ENCODE measurements around the gene GPR143. TPM values are rescaled to one million over a fixed set of nuclear protein-coding genes. Genes with fewer than 3 reads are reported as not detected.

Gene GPR143
- total RNA-seq, 1 donor from 2014 or later = not detected

DNA sequence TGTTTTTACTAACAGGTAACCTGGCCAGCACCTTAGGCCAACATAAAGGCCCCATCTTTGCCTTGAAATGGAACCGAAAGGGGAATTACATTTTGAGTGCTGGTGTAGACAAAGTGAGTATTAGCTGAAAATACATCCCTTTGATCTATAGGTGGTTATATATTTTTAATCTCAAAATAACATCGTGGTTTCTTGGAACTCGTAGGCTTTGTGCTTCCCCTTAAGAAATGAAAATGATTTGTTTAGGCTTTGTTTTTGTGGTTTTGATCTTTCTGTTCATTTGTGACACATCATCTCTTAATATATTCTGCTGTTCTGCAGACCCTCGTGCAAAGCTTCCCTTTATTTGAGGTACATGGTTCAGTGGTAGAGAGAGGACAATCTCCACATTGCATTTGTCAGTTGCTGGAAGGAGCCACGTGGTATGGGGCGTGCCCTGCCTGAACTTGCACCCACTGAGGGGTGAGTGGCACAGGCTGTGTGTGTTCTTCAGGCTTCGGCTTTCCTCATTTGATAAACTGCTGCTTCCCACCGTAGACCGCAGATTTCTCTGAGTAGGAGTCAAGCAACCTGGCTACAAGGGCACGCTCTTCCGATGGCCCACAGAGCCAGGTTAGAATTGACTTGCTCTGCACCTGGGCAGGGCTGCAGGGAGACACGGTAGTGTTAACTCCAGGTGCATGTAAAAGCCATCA lies 72.2 kb downstream of the GPR143 start:
- Mint-ChIP-seq H3K27ac (no peak overlapping the region), H3K27me3 (ENCODE audit: insufficient read depth) (no peaks in the 10 kb centered on the region), H3K4me1 (ENCODE audit: low read depth) (no peaks in the 10 kb centered on the region), H3K36me3 (ENCODE audit: low read depth) (peaks cover 29% of the 10 kb centered on the region), H3K4me3 (no peak overlapping the region), H3K9me3 (no peaks in the 10 kb centered on the region)
- DNase-seq (ENCODE audit: low spot score) = no peak
- intact Hi-C loops (cut with micrococcal nuclease) = no loop called here

DNA sequence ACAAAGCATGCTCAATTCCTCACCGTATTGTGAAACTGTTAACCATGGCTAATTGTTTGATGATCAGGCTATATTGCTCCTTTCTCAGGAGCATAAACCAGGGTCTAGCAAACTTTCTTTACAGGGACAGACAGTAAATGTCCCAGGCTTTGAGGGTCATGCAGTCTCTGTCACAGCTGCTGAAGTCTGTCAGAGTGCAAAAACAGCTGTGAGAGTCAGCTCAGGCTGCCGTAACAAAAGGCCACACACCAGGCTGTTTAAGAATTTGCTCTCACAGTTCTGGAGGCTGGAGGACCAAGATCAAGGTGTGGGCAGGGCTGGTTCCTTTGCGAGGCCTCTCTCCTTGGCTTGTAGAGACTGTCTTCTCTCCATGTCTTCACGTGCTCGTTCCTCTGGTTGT lies 75.6 kb downstream of the GPR143 start:
- Mint-ChIP-seq H3K4me1 (ENCODE audit: low read depth) (no peaks in the 10 kb centered on the region), H3K27me3 (ENCODE audit: insufficient read depth) (no peaks in the 10 kb centered on the region), H3K4me3 (no peak overlapping the region), H3K27ac (no peak overlapping the region), H3K36me3 (ENCODE audit: low read depth) (peaks cover 30% of the 10 kb centered on the region), H3K9me3 (no peaks in the 10 kb centered on the region)
- intact Hi-C loops (cut with micrococcal nuclease) = no loop called here
- no peak for DNase-seq (ENCODE audit: low spot score)

DNA sequence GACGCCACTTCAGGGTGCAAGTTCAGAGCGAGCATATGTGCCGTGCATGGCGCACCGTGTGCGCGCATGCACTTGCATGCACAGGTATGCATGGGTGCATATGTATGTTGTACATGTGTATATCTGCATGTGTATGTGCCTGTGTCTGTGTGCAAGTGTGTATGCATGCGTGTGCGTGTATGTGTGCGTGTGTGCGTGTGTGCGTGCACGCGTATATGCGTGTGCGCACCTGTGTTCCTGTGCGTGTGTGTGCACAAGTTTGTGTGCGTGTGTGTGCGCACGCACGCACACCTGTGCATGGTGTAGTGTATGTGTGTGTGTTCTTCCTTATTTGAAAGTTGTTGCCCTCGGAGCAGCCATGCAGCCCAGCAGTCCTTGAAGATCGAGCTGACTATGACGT lies 76.8 kb downstream of the GPR143 start:
- DNase-seq (ENCODE audit: low spot score) = no peak
- Mint-ChIP-seq H3K4me3 (no peak overlapping the region), H3K36me3 (ENCODE audit: low read depth) (peaks cover 28% of the 10 kb centered on the region), H3K27ac (no peak overlapping the region), H3K4me1 (ENCODE audit: low read depth) (no peaks in the 10 kb centered on the region), H3K9me3 (no peaks in the 10 kb centered on the region), H3K27me3 (ENCODE audit: insufficient read depth) (no peaks in the 10 kb centered on the region)
- intact Hi-C loops (cut with micrococcal nuclease) = no loop called here

DNA sequence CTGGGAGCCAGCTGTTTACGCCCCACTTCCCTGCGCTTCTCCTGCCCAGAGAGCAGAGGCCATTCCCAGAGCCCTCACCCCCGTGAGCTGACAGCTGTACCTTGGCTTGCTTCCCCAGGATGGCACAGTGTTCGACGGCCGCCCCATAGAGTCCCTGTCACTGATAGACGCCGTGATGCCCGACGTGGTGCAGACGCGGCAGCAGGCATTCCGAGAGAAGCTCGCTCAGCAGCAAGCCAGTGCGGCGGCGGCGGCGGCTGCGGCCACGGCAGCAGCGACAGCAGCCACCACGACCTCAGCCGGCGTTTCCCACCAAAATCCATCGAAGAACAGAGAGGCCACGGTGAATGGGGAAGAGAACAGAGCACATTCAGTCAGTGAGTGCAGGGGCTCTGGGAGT lies 77.7 kb downstream of the GPR143 start:
- Mint-ChIP-seq H3K27me3 (ENCODE audit: insufficient read depth) (no peaks in the 10 kb centered on the region), H3K4me1 (ENCODE audit: low read depth) (no peaks in the 10 kb centered on the region), H3K9me3 (no peaks in the 10 kb centered on the region), H3K4me3 (no peak overlapping the region), H3K36me3 (ENCODE audit: low read depth) (peaks cover 22% of the 10 kb centered on the region), H3K27ac (no peak overlapping the region)
- intact Hi-C loops (cut with micrococcal nuclease) = no loop called here
- DNase-seq (ENCODE audit: low spot score) = no peak

DNA sequence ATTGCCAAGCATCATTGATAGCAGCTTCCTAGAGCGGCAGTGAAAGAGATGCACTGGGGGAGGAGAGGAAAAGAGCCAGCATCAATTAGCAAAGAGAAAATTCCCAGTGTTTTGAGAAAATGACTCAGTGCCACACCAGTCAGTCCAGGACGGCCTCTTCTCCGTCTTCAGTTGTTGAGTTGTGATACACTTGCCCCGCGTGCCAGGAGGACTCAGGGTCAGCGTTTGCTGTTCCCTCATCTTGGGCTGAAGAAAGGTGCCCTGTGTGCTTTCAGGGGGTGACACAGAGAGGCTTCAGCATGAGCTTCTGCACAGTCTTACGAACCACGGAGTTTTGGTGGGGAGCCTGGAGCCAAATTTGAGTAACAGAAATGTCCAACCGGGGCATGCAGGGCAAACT lies 82.3 kb downstream of the GPR143 start:
- H3K4me3 Mint-ChIP-seq = no peak overlapping the region
- peaks cover 4% of the 10 kb centered on the region for H3K9me3 Mint-ChIP-seq
- intact Hi-C loops (cut with micrococcal nuclease) = no loop called here
- DNase-seq (ENCODE audit: low spot score) = no peak
- peaks cover 24% of the 10 kb centered on the region for H3K36me3 Mint-ChIP-seq (ENCODE audit: low read depth)
- H3K4me1 Mint-ChIP-seq (ENCODE audit: low read depth) = no peaks in the 10 kb centered on the region
- no peaks in the 10 kb centered on the region for H3K27me3 Mint-ChIP-seq (ENCODE audit: insufficient read depth)
- H3K27ac Mint-ChIP-seq = no peak overlapping the region

DNA sequence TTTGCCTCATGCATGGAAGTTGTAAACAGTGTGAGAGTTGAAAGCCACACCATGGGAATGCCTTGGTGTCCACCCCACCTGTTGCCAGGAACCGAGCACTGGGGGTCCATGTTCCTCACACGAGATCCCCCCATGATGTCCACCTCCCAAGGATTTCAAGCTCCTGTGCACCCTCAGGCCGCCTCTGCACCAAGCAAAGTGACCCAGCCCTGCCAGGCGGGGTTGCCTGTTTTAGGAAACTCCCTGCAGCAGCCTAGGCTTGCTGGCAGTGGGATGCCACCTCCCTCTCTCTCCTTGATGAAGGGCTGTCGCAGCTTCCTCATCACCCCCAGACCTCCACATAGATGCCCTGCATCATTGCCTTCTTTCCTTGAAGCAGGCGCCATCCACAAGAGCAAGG lies 82.8 kb downstream of the GPR143 start:
- no peak overlapping the region for H3K4me3 Mint-ChIP-seq
- H3K27me3 Mint-ChIP-seq (ENCODE audit: insufficient read depth) = no peaks in the 10 kb centered on the region
- H3K36me3 Mint-ChIP-seq (ENCODE audit: low read depth) = peaks cover 25% of the 10 kb centered on the region
- DNase-seq (ENCODE audit: low spot score) = no peak
- peaks cover 4% of the 10 kb centered on the region for H3K4me1 Mint-ChIP-seq (ENCODE audit: low read depth)
- no peak overlapping the region for H3K27ac Mint-ChIP-seq
- H3K9me3 Mint-ChIP-seq = peaks cover 4% of the 10 kb centered on the region
- intact Hi-C loops (cut with micrococcal nuclease) = no loop called here

DNA sequence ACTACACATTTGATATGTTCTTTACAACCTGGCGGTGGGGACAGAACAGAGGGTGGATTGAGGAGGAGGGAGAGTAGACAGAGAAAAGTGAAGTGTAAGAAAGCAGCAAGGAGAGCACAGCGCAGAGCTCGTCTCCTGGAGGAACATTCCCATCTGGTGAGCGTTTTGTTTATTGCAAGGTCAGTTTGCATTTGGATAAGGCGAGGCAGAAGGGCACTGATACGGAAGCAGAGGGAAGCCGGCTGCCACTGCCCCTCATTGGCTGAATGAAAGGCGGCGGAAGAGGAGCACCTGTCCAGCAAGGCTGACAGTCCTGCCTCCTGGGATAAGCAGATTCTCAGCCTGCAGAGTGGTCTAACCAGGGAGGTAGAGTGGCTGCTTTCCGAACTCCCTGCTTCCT lies 83.2 kb downstream of the GPR143 start:
- intact Hi-C loops (cut with micrococcal nuclease) = no loop called here
- Mint-ChIP-seq H3K4me3 (no peak overlapping the region), H3K27ac (no peak overlapping the region), H3K4me1 (ENCODE audit: low read depth) (peaks cover 9% of the 10 kb centered on the region), H3K9me3 (peaks cover 8% of the 10 kb centered on the region), H3K27me3 (ENCODE audit: insufficient read depth) (no peaks in the 10 kb centered on the region), H3K36me3 (ENCODE audit: low read depth) (peaks cover 29% of the 10 kb centered on the region)
- DNase-seq (ENCODE audit: low spot score) = no peak

DNA sequence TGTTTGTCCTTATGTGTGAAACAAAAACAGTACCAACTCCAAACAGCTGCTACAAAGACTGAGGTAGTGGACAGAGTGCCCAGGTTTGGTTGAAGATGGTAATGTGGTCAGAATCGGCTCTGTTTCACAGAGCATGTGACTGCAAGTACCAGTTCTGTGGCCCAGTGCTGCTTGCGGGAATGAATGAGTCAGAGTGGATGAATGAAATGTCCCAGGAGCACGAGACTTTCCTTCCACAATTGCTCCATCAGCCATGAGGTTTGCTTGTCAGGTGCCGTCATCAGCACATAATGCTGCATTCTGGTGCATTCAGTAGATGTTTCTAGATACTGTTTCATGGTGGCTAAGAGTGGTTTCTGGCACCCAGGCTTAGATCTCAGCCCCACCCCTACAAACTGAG lies 84.2 kb downstream of the GPR143 start:
- no peak for DNase-seq (ENCODE audit: low spot score)
- no peak overlapping the region for H3K4me3 Mint-ChIP-seq
- H3K27me3 Mint-ChIP-seq (ENCODE audit: insufficient read depth) = no peaks in the 10 kb centered on the region
- H3K4me1 Mint-ChIP-seq (ENCODE audit: low read depth) = peaks cover 18% of the 10 kb centered on the region
- H3K36me3 Mint-ChIP-seq (ENCODE audit: low read depth) = peaks cover 36% of the 10 kb centered on the region
- peaks cover 16% of the 10 kb centered on the region for H3K9me3 Mint-ChIP-seq
- intact Hi-C loops (cut with micrococcal nuclease) = no loop called here
- no peak overlapping the region for H3K27ac Mint-ChIP-seq

DNA sequence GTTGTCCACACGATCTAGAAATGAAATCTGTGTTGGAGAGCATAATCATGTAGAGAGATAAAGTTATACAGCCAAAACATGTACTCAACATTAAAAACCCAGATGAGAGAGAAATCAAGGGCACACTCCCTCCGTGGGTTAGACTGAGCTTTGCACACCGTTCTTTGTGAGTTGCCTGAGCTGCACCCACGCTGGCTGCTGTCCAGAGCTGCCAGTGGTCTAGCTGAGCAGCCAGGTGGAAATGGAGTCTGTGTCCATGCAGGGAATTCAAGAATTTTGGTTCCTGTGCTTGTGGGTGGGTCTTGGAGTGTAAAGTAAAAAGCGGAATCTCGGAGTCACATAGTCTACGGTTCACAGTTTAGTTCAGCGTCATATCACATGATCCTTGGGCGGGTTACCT lies 84.6 kb downstream of the GPR143 start:
- Mint-ChIP-seq H3K4me3 (no peak overlapping the region), H3K27me3 (ENCODE audit: insufficient read depth) (no peaks in the 10 kb centered on the region), H3K4me1 (ENCODE audit: low read depth) (peaks cover 18% of the 10 kb centered on the region), H3K36me3 (ENCODE audit: low read depth) (peaks cover 36% of the 10 kb centered on the region), H3K27ac (no peak overlapping the region), H3K9me3 (peaks cover 19% of the 10 kb centered on the region)
- DNase-seq (ENCODE audit: low spot score) = no peak
- intact Hi-C loops (cut with micrococcal nuclease) = no loop called here

DNA sequence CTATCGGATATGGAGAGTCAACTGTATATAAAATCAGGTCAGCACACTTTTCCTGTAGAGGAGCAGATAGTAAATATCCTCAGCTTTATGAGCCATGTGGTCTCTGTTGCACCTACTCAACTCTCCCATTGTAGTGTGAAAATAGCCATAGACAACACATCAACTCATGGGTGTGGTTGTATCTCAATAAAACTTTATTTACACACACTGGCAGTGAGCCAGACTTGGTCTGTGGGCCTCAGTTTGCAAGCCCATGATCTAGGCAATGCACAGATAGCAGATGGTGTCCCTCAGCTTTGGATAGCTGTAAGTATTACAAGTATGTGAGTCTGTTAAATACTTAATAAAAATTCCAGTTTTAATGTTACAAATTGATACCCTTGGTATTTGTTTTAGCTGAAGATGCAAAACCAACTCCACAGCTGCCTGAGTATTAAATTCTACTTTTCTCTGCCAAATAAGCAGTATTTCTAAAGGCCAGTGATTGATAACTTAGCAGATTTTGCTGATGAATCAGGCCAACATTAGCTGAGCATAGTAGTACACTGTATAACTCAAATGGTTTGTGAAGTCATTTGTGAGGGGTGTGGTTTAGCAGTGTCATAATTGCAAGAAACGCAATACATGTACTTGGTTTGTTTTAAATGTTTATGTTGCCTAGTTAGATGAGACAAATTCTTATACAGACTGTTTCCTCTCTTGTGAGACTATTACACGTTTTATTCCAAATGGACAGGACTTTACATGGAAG lies 87.3 kb downstream of the GPR143 start:
- H3K4me1 Mint-ChIP-seq (ENCODE audit: low read depth) = peaks cover 18% of the 10 kb centered on the region
- H3K36me3 Mint-ChIP-seq (ENCODE audit: low read depth) = peaks cover 39% of the 10 kb centered on the region
- H3K27ac Mint-ChIP-seq = peak overlapping the region; percentile 64
- intact Hi-C loops (cut with micrococcal nuclease) = no loop called here
- DNase-seq (ENCODE audit: low spot score) = no peak
- H3K4me3 Mint-ChIP-seq = peak overlapping the region; percentile 22
- no peaks in the 10 kb centered on the region for H3K27me3 Mint-ChIP-seq (ENCODE audit: insufficient read depth)
- peaks cover 29% of the 10 kb centered on the region for H3K9me3 Mint-ChIP-seq

DNA sequence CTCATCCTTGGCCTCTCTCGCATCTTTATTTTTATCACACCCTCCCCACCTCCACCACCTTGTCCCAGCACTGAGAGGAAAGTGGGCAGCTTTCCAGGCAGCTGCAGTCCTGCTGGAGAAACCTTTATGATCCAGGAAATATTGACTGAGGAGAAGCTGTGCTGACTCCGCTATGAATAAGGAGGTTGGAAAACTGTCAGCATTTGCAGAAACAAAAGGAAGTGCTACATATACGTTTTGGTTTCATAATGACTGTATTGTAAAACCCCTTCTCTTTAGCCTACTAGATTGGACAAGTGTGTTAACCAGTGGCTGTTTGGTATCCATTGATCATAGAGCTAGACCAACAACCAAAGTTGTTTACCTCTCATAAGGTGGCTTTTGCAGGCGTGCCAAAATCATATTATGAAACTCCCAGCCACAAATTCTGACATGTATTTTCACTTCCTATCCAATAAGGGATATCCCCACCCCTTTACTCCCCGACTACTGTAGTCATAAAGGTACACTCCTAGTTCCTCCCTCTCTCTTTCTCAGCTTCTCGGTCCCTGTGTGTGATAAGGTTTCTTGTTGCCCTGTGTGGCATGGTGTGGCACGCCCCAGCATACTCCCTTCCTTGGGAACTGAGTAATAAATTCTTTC lies 88.4 kb downstream of the GPR143 start:
- peak; percentile 37 for DNase-seq (ENCODE audit: low spot score)
- peak overlapping the region; percentile 64 for H3K27ac Mint-ChIP-seq
- H3K36me3 Mint-ChIP-seq (ENCODE audit: low read depth) = peaks cover 49% of the 10 kb centered on the region
- H3K4me1 Mint-ChIP-seq (ENCODE audit: low read depth) = peaks cover 18% of the 10 kb centered on the region
- H3K9me3 Mint-ChIP-seq = peaks cover 29% of the 10 kb centered on the region
- intact Hi-C loops (cut with micrococcal nuclease) = loop anchor here (1.0 to 2.0 kb wide), 12 partner anchors 32 to 446 kb away; no protein-coding TSS in a partner anchor
- H3K27me3 Mint-ChIP-seq (ENCODE audit: insufficient read depth) = no peaks in the 10 kb centered on the region
- H3K4me3 Mint-ChIP-seq = peak overlapping the region; percentile 33

DNA sequence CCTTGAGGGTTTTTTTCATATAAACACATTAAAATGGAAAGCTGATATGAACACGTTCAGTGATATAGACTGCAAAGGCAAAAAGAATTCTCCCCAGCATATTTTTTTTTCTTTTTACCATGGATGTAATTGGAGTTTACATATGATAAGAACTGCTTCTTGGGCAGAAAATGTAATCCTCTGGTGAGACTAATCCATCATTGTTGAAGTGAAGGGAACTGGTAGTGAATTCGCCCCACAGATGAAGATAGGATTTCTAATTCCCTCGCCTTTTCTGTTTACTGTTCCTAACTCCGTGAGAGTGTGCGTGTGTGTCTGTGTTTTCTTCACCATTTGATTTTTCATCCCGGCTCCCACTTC lies 88.9 kb downstream of the GPR143 start:
- peaks cover 29% of the 10 kb centered on the region for H3K9me3 Mint-ChIP-seq
- peak overlapping the region; percentile 33 for H3K4me3 Mint-ChIP-seq
- no peaks in the 10 kb centered on the region for H3K27me3 Mint-ChIP-seq (ENCODE audit: insufficient read depth)
- H3K27ac Mint-ChIP-seq = peak overlapping the region; percentile 64
- peaks cover 49% of the 10 kb centered on the region for H3K36me3 Mint-ChIP-seq (ENCODE audit: low read depth)
- no peak for DNase-seq (ENCODE audit: low spot score)
- intact Hi-C loops (cut with micrococcal nuclease) = loop anchor here (1.0 to 2.0 kb wide), 12 partner anchors 32 to 445 kb away; no protein-coding TSS in a partner anchor
- peaks cover 18% of the 10 kb centered on the region for H3K4me1 Mint-ChIP-seq (ENCODE audit: low read depth)

DNA sequence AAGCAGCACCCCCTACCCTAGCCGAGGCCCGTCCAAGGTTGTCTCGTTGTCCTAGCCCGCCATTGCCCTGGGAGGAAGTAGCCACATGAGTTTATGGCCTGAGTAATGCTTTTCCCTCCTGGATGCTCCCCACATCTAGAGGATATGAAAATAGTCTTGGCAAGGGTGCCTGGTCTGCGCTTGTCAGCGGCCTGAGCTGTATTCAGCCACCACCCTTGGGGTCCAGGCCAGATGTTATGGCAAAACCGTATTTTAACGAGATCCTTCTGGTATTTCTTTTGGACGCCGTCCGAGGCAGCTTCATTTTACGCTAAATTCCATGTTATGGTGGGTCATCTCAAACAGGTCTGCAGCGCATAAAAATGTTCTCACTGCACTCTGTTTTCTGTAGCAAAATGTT lies 89.3 kb downstream of the GPR143 start:
- Mint-ChIP-seq H3K27ac (no peak overlapping the region), H3K27me3 (ENCODE audit: insufficient read depth) (no peaks in the 10 kb centered on the region), H3K4me3 (no peak overlapping the region), H3K9me3 (peaks cover 29% of the 10 kb centered on the region), H3K4me1 (ENCODE audit: low read depth) (peaks cover 18% of the 10 kb centered on the region), H3K36me3 (ENCODE audit: low read depth) (peaks cover 48% of the 10 kb centered on the region)
- intact Hi-C loops (cut with micrococcal nuclease) = loop anchor here (2.0 kb wide), 2 partner anchors 32 to 54 kb away; no protein-coding TSS in a partner anchor
- DNase-seq (ENCODE audit: low spot score) = no peak
